C1 segment of cervical spinal cord (tissue), 14 donors: ENCODE results near the gene HPSE.

Experiments
- DNase-seq, 14 donors: peaks; one replicate each; lab custom pipeline; 2025; lab: John Stamatoyannopoulos, UW

HPSE gene

DNA sequence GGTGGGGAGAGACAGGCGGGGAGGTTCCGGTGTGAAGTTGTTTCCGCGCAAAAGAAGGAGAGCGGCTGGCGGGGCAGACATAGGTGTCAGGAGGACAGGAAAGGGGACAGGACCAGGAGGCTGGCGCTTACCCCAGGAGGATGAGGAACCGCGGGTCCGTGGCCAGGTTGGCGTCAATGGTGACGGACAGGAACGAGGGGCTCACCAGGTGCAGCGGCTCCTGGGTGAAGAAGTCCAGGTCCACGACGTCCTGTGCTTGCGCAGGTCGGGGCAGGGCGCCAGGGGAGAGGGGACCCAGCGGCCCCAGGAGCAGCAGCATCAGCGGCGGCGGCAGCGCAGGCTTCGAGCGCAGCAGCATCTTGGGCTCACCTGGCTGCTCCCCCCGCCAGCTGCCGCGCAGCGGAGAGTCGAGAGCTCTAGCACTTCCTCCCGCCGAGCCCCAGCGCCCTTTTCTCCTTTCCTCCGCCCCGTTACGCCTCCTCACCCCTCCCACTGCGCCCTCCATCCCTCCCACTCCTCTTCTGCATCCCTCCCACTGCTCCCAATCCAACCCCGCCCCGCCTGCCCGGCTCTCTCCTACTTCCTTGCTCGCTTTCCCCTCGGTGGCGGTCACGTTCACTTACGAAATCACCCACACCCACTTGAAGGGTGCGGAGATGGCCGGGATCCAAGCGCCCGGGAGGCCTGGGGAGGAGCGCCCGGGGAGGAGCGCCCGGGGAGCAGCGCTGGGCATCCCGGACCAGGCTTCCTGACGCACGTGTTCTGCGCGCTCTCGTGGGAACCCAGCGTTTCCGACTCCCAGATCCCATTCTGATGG is at the start of gene HPSE:
Gene HPSE (minus strand): TSS at position 424 of the 817 bp plus-strand sequence. CDS start 66 bp downstream, at position 358.
- peak in 7 of 14 donors; percentile 8 to 42 (median 27) for DNase-seq

DNA sequence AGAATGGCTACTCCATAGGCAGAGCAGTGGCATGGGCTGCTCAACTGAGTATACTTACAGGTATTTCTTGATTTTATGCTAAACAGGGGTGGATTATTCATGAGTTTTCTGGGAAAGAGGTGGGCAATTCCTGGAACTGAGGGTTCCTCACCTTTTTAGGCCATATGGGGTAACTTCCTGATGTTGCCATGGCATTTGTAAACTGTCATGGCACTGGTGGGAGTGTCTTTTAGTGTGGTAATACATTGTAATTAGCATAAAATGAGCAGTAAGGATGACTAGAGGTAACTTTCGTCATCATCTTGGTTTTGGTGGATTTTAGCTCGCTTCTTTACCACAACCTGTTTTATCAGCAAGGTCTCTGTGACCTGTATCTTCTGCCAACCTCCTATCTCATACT is 48.2 kb upstream of the HPSE start:
- DNase-seq: no peak

DNA sequence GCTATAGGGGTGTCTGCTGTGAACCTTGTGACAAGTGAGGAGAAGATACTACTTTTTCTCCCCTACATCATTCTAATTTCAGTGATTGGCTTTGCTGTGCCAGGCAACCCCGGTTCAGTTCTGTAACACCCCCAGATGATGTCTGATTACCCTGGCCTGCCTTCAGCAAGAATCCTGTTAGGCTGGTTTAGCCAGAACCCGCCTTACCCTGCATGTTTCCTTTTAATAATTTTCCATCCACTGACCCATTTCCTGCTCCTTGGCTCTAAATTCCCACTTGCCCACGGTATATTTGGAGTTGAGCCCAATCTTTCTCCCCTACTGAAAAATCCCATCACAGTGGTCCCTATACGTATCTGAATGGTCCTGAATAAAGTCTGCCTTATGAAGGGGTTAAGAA is 46.5 kb upstream of the HPSE start:
- no peak for DNase-seq

DNA sequence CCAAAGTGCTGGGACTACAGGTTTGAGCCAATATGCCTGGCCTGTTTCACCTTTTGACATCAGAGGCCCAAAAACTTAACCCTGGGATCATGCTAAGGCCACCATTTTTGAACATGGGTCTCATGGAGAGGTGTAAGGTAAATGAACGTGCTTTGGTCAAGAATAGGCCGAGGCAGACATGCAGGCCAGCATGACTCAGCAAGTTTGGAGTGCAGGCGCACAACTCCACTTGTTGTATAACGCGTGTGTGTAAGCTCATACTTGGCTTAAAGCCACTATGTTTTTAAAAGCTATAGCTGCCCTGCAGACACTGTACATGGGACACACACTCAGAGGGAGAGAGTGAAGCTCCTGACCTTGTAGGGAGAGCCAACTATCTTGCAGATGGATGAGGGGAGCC is 43.8 kb upstream of the HPSE start:
- no peak for DNase-seq

DNA sequence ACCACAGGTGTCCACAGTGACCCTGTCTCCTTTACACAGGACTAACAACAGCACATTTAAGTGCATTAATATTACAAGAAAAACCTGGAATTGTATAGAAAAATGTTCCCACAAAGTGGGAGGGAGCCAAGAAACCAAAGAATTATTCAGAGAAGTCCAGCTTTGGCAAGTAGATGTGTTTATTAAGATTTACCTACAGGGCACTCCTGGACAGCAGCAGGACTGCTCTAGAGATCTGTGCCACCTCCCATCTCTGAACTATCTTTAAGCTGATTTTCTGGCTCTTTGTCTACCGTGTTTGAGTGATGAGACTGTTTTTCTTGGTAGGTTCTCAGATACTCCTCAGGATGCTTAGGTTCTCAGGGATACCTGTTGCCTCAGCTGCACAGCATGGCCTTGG is 38.3 kb upstream of the HPSE start:
- DNase-seq: no peak

DNA sequence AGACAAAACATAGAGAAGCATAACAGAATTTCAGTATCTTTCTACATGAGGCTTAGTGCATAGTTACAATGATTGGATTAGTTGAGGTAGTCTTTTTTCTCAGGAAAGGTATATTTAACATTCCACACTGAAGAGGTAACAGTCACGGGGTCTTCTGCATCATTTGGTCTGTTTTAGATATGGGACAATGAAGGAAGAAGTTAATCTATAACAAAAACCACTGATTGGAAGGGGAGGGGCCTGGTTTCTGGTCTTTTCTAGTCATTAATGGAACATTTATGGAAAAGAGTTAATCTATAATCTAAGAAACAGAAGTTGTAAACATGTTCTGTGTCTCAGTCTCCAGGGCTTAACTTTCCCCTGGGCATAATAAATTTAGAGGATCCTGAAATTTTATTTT is 37.3 kb upstream of the HPSE start:
- no peak for DNase-seq

DNA sequence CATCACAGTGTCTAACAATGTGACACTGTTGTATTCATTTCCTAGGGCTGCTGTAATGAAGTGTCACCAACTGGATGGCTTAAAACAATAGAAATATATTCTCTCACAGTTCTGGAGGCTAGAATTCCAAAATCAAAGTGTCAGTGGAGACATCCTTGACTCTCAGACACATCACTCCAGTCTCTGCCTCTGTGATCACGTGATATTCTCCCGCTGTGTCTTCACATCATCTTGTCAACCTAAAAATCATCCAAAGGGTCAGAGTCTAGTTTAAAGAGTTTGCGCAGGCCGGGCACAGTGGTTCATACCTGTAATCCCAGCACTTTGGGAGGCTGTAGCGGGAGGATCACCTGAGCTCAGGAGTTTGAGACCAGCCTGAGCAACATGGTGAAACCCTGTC is 36.6 kb upstream of the HPSE start:
- DNase-seq: no peak

DNA sequence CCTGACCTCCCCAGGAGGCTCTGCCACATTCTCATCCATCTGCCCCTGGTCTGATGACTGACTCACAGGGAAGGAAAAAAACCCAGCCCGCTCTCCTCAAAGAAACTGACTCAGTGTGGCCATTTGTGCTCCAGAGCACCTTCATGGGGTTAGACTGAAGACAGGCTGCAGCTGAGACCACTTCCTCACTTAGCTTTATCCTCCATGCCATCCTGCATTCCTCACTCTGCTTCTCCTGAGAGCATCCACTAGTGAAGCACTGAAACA is 35.9 kb upstream of the HPSE start:
- DNase-seq: no peak

DNA sequence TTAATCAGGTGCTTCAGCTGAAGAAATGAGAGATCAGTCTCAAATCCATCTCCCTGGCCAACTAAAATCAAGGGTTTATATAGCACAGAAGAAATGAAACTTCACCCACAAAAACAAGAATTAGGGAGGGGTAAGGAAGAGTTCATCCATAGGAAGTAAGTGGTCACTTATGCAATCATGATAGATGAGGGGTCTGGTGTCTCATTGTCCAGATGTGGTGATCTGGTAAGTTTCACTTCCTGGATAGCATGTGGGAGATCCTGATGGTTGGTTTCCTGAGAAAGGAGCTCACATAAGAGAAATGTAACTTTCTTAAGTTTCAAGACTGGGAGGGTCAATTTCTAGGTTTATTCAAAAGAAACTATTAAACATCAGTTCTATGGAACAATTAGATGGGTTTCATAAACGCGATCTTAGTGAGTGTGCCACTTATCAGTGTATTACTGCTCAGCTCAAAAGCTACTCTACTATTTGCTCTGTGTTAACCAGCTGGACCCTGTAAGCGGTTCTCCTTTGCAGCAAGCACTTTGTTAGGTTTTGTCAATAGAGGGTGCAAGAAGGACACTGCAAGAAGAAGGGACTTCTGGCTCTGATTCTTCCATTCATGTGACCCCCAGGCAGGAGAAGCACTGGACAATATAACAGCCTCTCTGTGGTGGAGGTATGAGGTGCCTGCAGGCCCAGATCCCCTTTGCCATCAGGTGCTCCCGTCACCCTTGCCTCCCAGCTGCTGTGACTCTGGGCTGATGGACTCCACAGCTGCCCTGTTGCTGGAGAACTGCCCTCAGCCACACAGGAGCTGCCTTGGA is 35.4 kb upstream of the HPSE start:
- DNase-seq: peak in 3 of 14 donors; percentile 2 to 11 (median 8)

DNA sequence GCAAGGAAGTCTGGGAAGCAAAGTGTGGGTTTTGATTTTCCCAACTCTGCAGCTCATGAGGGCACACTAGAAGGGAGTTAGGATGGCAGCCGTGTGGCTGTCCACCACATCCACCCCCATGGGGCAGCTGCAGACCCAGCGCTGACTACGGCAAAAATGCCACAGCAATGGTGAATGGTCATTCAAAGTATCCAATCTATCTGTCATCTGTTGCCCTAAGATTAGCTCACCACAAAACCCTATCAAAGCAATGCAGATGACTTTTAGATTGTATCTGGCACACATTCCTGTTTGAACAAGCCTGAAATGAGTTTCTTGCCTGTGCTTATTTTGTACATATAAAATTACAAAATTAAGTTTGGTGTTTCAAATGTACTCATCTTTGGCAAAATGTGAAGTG is 29.7 kb upstream of the HPSE start:
- DNase-seq: no peak

DNA sequence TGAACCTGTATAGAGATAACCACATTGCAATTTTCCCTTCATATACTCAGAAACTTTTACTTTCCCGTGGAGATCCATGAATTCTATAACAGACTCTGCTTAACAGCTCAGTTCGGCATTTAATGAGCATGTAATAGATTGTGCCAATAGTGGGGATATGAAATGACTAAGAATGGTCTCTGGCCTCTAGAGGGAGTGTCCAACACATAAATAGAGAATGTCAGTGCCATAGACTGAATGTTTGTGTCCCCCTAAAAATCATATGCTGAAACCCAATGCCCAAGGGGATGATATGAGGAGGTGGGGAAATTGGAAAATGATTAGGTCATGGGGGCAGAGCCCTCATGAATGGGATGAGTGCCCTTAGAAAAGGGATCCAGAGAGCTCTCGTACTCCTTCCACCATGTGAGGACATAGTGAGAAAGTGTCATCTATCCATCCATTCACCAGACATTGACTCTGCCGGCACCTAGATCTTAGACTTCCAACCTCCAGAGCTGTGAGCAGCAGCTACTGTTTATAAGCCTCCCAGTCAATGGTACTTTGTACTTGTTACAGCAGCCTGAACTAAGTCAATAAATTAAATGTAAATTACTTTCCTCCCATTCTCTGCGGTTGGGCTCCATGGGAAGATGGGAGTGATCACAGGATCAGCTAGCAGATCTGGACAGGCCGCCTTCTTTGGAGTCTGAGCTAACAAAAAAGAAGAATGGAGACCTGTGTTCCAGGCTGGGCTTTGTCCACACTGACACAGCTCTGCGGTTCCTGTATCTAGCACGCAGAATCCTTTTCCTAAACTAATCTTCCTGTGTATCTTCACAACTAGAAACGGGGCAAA is 28.1 kb upstream of the HPSE start:
- DNase-seq: no peak

DNA sequence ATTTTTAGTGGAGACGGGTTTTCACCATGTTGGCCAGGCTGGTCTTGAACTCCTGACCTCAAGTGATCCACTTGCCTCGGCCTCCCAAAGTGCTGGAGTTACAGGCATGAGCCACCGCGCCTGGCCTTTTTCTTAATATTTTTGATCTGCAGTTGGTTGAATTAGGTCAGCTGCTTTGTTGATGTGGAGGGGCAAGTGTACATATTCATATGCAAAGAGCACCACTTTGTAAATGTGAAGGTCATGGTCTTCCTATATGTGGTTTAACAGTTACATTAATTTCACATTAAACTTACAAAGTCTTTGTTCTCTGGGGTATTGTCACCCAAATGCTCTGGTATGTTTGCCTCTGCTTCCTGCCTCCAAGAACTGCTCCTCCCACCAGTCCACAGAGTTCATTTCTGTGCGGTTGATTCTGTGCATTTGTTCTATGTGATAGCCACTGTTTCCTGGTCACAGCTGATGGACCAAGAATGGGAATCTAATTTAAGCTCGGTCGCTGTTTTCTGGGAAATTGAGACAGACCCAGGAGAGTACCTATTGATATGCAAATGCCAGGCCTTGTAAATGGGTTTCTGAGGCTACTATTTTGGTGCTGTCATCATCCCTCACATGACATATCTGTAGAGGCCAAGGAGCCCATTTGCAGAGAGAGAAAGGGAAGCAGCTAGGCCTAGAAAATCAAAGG is 26.9 kb upstream of the HPSE start:
- no peak for DNase-seq

DNA sequence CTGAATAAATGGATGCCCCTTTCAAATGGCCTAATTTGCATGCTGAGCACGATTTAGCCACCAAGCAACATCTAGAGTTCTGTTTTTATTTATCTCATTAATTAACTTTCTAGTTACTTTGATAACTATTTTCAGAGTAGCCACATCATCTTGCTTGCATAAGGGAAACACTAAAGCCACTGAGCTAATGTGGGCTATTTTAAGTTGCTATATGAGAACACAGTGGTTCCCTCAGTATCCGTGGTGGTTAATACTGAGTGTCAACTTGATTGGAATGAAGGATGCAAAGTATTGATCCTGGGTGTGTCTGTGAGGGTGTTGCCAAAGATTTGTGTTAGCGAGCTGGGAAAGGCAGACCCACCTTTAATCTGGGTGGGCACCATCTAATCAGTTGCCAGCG is 25.4 kb upstream of the HPSE start:
- DNase-seq: no peak

DNA sequence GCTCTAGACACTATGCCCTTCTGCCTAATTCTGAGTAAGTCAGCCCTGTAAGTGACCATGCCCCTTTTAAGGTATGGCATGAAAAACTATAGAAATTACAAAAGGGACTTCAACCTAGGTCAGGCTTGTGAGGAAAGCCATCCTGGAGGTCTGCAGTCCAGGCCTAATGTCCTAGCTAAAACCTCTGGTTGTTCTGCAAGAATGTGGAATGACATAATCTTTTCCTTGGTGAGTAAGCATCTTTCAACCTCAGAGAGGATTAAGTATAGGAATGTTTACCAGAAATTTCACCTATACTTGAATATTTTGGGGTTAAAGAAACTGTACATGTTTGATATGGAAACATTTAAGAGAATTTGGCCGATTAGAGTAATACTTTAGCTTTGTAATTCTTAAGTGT is 23.8 kb upstream of the HPSE start:
- no peak for DNase-seq

DNA sequence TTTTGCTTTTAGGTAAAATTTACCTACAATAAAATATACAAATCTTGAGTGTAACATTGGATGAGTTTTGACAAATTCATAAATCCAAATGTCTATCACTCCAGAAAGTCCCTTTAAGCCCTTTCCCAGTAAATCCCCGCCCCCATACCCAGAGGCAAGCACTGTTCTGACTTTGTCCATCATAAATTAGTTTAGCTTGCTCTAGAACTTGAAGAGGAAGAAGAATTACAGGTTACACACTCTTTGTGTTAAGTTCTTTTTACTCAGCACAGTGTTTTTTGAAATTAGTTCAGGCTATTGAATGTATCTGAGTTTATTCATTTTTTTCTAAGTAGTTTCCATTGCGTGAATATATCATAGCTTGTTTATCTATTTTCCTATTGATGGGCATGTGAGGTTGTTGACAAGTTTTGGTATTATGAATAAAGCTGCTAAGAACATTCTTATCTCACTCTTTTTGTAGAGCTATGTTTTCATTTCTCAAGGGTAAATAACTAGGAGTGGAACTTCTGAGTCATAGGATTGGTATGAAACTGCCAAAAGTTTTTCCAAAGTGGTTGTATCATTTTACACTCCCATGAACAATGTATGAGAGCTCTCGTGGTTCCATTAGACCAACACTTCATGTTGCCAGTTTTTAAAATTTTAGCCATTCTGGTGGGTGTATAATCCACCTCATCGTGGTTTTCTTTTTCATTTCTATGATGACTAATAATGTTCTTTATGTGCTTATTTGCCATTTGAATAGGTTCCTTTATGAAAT is 22.4 kb upstream of the HPSE start:
- no peak for DNase-seq

DNA sequence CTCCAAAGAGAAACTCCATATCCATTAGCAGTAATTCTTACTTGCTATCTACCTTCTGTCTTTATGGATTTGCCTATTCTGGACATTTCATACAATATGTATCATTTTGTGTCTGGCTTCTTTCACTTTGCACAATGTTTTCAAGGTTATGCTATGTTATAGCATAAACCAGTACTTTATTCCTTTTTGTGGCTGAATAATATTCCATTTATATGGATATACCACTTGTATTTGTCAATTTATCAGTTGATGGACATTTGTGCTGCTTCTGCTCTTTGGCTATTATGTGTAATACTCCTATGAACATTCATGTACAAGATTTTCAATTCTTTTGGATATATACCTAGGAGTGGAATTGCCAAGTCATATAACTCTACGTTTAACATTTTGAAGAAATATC is 18.9 kb upstream of the HPSE start:
- no peak for DNase-seq

DNA sequence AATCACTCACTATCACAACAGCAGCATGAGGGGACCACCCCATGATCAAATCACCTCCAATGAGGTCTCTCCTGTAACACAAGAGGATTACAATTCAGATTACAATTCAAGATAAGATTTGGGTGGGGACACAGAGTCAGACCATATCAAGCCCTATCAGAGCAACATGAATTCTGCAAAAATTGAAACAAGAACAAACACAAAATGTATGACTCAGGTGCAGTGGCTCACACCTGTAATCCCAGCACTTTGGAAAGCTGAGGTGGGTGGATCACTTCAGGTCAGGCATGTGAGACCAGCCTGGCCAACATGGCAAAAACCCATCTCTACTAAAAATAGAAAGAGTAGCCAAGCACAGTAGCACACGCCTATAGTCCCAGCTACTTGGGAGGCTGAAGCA is 13.4 kb upstream of the HPSE start:
- DNase-seq: no peak

DNA sequence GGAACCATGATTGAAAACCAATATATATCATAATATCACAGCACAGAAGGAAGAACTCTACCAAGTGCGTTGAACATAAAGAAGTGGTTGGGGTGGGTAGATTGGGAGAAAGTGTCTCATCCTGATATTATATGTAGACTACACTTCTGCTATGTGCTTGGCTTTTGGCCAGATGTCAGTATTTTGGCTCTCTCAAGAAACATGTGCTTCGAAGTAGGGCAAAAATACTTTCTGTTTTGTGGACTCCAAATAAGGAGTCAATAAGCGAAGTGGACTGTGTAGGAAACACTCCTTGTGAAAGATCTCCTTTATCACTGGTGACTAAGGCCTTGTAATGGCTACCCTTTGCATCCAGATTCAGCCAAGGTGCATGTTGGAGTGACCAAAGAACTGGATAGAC is 7.8 kb upstream of the HPSE start:
- DNase-seq: no peak

DNA sequence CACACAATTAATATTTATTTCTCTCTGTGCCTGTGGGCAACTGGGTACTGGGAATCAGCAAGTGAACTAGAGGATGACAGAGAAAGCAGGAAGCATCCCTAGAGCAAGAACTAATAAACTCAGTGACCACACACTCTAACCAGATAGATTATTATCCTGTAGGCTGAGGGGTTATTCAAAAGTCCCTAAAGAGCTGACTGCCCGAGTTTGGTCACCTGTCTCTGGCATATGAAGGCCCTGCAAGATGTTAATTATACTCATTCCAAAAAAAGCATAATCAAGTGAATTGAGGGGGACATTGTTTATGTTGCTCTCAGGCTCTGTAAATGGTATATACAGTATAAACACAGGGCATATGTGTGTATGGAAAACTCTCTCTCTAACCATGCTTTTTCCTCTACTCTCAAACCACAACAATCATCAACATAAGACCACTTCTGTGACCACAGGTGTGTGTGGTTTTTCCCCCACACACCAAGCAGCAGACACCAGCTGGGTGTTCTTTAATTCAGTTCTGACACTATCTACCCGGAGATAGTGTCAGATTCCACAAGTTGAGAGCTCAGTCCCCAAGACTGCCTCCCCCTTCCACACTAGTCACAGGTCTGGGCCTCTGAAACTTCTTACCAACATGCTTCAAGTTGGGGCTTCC is 6.2 kb upstream of the HPSE start:
- no peak for DNase-seq

DNA sequence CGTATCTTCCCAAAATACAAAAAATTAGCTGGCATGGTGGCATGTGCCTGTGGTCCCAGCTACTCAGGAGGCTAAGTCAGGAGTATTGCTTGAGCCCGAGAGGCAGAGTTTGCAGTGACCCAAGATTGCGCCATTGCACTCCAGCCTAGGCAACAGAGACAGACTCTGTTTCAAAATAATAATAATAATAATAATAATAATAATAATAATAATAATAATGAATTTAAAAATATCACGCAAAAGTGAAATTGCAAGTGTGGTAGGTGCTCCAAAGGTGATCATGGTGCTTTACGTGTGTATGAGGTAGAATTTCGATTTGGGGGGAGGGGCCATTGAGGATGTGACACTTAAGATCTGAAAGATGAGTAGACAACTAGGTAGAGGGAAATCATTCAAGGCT is 4.9 kb upstream of the HPSE start:
- DNase-seq: no peak

DNA sequence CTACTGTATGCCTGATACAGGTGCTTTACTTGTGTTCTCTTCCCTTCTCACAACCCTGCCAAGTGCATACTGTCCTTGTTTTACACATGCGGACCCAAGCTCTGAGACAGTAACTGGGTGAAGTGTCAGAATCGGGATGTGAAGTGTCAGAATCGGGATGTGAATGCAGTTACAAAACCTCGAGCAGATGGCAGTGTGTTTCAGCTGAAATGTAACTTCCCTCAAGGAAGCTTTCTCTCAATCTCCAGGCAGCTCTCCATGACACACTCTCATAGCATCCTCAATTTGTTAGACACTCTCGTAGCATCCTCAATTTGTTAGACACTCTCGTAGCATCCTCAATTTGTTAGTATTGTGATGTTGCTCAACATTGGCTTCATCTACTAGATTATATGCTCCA is 1.1 kb upstream of the HPSE start:
- DNase-seq: no peak
